Glutamatergic neuron (in vitro differentiated cells): ENCODE data around the gene PIK3C2A. TPM values are rescaled to one million over a fixed set of nuclear protein-coding genes. Genes with fewer than 3 reads are reported as not detected.
"Not testable (repeated sequence)": the region's sequence is repeated elsewhere in the genome, so short reads cannot be mapped to it uniquely, and the experiment has no call there.

ENCODE experiments used
- DNase-seq: peaks from one replicate; pipeline ENCODE4 v3.0.0; 2022
- H3K27ac Mint-ChIP-seq: one replicate; pipeline ENCODE4 v1.8.0; 2020; ENCODE audit warnings: mild to moderate bottlenecking, mixed read lengths, inconsistent platforms; ENCODE audit not compliant: unreplicated experiment
- H3K27me3 Mint-ChIP-seq: one replicate; pipeline ENCODE4 v1.8.0; 2020; ENCODE audit warnings: mild to moderate bottlenecking, moderate library complexity, mixed read lengths, inconsistent platforms; ENCODE audit not compliant: unreplicated experiment
- H3K36me3 Mint-ChIP-seq: one replicate; pipeline ENCODE4 v1.8.0; 2020; ENCODE audit warnings: mild to moderate bottlenecking, mixed read lengths, inconsistent platforms; ENCODE audit not compliant: unreplicated experiment
- H3K4me1 Mint-ChIP-seq: one replicate; pipeline ENCODE4 v1.8.0; 2020; ENCODE audit warnings: mild to moderate bottlenecking, low read depth, mixed read lengths, inconsistent platforms; ENCODE audit not compliant: unreplicated experiment
- H3K4me3 Mint-ChIP-seq: one replicate; pipeline ENCODE4 v1.8.0; 2020; ENCODE audit warnings: mild to moderate bottlenecking, mixed read lengths, inconsistent platforms; ENCODE audit not compliant: unreplicated experiment
- H3K9me3 Mint-ChIP-seq: one replicate; pipeline ENCODE4 v1.8.0; 2020; ENCODE audit warnings: mild to moderate bottlenecking, moderate library complexity, mixed read lengths, inconsistent platforms; ENCODE audit not compliant: unreplicated experiment
- total RNA-seq: library from RNA; stranded (reverse); fragmentation: NEBNext Ultra II Directional; extraction: Animal tissue kit (Norgen Biotek cat#: 25700); gene quantifications from one replicate; pipeline ENCODE4 v1.2.1, GENCODE V29; 2021; ENCODE audit not compliant: unreplicated experiment
- TF ChIP-seq, protein P1 (sequence below): fragments of 200-600 bp; sonication (generic); IDR thresholded peaks from one replicate; pipeline ENCODE4 v1.5.0; 2021; ENCODE audit not compliant: partially characterized antibody, unreplicated experiment

PIK3C2A gene
- total RNA-seq, 1 donor from 2014 or later = 55.7 TPM

DNA sequence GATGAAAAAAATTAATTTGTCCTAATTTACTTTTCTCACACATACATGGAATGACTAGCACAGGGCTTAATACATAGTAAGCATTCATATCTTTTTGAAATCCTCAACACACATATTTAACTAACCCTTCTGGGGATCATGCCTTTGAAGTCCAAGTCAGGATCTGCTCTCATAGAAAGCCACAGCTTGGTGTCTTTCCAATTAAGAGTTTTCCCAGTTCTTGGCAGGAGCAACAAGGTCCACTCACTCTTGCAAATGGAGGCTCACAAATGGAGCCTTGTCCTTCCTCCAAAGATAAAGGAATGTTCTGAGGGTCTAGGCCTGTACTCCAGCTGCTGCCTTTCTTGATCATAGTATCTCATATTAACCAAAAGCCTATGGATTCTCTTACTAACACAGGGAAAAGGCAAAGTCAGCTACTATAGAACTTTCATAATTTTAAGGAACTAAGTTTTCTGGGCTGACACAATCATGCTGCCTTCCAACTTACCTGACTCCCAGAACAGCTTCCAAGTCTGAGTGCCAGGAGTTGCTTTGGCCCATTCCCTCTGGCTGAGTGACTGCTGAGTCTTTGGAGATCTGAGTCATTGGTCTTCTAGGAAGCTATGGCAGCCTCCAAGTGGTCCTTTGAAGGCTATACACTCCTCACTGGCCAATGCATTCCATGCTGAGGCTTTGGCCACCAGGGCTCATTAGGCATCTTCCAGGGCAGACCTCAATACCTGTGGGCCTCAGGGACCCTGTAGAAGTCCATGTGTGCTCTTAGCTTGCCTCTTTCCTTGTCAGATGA is 43.0 kb upstream of the PIK3C2A start:
- H3K27me3 Mint-ChIP-seq = no peaks in the 10 kb centered on the region
- TF ChIP-seq, protein P1, sequence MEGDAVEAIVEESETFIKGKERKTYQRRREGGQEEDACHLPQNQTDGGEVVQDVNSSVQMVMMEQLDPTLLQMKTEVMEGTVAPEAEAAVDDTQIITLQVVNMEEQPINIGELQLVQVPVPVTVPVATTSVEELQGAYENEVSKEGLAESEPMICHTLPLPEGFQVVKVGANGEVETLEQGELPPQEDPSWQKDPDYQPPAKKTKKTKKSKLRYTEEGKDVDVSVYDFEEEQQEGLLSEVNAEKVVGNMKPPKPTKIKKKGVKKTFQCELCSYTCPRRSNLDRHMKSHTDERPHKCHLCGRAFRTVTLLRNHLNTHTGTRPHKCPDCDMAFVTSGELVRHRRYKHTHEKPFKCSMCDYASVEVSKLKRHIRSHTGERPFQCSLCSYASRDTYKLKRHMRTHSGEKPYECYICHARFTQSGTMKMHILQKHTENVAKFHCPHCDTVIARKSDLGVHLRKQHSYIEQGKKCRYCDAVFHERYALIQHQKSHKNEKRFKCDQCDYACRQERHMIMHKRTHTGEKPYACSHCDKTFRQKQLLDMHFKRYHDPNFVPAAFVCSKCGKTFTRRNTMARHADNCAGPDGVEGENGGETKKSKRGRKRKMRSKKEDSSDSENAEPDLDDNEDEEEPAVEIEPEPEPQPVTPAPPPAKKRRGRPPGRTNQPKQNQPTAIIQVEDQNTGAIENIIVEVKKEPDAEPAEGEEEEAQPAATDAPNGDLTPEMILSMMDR = no peak
- H3K27ac Mint-ChIP-seq = no peak overlapping the region
- no peaks in the 10 kb centered on the region for H3K9me3 Mint-ChIP-seq
- H3K4me1 Mint-ChIP-seq = no peaks in the 10 kb centered on the region
- H3K36me3 Mint-ChIP-seq = no peaks in the 10 kb centered on the region
- no peak overlapping the region for H3K4me3 Mint-ChIP-seq
- DNase-seq = no peak

DNA sequence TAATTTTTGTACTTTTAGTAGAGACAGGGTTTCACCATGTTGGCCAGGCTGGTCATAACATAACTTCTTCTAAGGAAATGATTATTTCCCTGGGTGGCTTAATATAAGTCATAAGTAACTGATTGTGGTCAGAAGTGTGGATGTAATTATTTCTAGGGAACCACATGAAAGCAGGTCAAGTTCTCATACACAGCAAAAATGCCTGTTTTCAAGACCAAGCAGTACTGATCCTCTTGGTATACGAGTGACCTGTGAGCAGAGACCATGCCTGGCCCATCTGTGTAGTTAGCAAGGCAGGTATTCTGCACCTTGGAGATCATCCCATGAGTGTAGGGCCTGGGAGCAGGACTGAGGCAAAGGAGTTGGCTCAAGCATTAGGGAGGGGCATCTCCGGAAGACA is 36.3 kb upstream of the PIK3C2A start:
- H3K9me3 Mint-ChIP-seq = no peaks in the 10 kb centered on the region
- DNase-seq = no peak
- no peak overlapping the region for H3K4me3 Mint-ChIP-seq
- no peaks in the 10 kb centered on the region for H3K27me3 Mint-ChIP-seq
- no peaks in the 10 kb centered on the region for H3K36me3 Mint-ChIP-seq
- no peak overlapping the region for H3K27ac Mint-ChIP-seq
- TF ChIP-seq, protein P1 = no peak
- no peaks in the 10 kb centered on the region for H3K4me1 Mint-ChIP-seq

DNA sequence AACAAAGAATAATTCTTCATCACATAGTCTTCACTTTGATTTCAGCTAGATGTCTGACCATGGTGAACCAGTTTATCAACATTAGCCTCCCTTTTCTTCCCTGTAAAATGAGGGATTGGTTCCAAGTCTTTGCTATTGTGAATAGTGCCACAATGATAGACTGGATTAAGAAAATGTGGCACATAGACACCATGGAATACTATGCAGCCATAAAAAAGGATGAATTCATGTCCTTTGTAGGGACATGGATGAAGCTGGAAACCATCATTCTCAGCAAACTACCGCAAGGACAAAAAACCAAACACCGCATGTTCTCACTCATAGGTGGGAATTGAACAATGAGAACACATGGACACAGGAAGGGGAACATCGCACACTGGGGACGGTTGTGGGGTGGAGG is 35.2 kb upstream of the PIK3C2A start:
- not testable (repeated sequence) for H3K27ac Mint-ChIP-seq, H3K27me3 Mint-ChIP-seq, H3K36me3 Mint-ChIP-seq, H3K9me3 Mint-ChIP-seq, H3K4me3 Mint-ChIP-seq, DNase-seq, H3K4me1 Mint-ChIP-seq

DNA sequence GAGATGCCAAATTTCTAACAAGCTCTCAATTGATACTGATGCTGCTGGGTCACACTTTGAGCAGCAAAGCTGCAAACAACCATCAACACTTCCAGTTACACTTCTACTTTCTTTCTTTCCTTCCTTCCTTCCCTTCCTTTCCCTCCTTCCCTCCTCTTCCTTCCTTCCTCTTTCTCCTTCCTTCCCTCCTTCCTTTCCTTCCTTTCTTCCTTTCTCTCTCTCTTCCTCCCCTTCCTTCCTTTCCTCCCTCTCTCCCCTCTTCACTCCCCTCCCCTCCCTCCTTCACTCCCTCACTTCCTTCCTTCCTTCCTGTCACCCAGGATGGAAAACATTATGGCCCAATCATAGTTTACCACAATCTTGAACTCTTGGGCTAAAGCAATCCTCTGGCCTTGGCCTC is 33.0 kb upstream of the PIK3C2A start:
- H3K4me3 Mint-ChIP-seq = no peak overlapping the region
- H3K9me3 Mint-ChIP-seq = no peaks in the 10 kb centered on the region
- H3K27ac Mint-ChIP-seq = no peak overlapping the region
- no peaks in the 10 kb centered on the region for H3K27me3 Mint-ChIP-seq
- no peaks in the 10 kb centered on the region for H3K36me3 Mint-ChIP-seq
- TF ChIP-seq, protein P1 = no peak
- DNase-seq = no peak
- no peaks in the 10 kb centered on the region for H3K4me1 Mint-ChIP-seq

DNA sequence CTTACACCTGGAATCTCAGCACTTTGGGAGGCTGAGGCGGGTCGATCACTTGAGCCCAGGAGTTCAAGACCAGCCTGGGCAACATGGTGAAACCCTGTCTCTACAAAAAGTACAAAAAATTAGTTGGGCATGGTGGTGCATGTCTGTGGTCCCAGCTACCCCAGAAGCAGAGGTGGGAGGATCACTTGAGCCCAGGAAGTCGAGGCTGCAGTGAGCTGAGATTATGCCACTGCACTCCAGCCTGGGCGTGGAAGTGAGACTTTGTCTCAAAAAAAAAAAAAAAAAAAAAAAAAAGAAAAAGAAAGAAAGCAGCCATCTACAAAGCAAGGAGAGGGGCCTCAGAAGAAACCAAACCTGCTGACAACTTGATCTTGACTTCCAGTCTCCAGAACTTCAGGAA is 32.1 kb upstream of the PIK3C2A start:
- not testable (repeated sequence) for H3K4me3 Mint-ChIP-seq, H3K36me3 Mint-ChIP-seq, DNase-seq, H3K27me3 Mint-ChIP-seq, H3K27ac Mint-ChIP-seq, H3K4me1 Mint-ChIP-seq, H3K9me3 Mint-ChIP-seq

DNA sequence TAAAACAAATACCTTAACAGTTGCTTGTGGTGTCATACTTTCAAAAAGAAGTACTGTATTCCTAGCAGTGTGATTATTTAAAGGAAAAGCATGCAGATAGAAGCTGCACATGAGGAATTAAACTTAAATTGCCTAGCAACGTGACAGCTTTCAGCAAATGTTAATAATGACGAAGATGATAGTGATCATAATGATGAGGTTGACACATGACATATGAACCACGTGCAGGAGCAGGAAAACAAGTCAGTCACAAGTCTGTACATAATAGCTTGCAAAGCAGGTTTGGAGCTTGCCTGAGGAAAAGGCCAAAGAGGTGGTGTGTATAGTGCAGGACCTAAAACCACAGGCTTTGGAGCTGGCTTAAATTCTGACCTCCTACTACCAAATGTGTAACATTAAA is 30.6 kb upstream of the PIK3C2A start:
- no peaks in the 10 kb centered on the region for H3K9me3 Mint-ChIP-seq
- no peak overlapping the region for H3K4me3 Mint-ChIP-seq
- H3K4me1 Mint-ChIP-seq = no peaks in the 10 kb centered on the region
- H3K27ac Mint-ChIP-seq = no peak overlapping the region
- H3K36me3 Mint-ChIP-seq = no peaks in the 10 kb centered on the region
- TF ChIP-seq, protein P1 = no peak
- DNase-seq = no peak
- H3K27me3 Mint-ChIP-seq = no peaks in the 10 kb centered on the region
